Tibial nerve (tissue), 4 donors: ENCODE results near the gene PPM1H. TPM values are rescaled to one million over a fixed set of nuclear protein-coding genes. Genes with fewer than 3 reads are reported as not detected.

Source experiments
- DNase-seq, 2 donors: peaks; one replicate each; pipeline ENCODE4 v3.0.0-alpha.2; 2019; ENCODE audit warnings: low spot score in 2 of 2
- H3K27ac ChIP-seq, 4 donors: fragments of 200-600 bp; sonication (generic) in 3 of 4; one replicate each; pipeline ENCODE4 v1.5.1; 2017 to 2019; ENCODE audit warnings: mild to moderate bottlenecking in 1 of 4
- H3K27me3 ChIP-seq, 2 donors: fragments of 200-600 bp; sonication (generic) in 1 of 2; one replicate each; pipeline versions ENCODE4 v1.5.1 to v1.6.0; 2017 to 2019
- H3K36me3 ChIP-seq, 3 donors: fragments of 200-600 bp; sonication (generic); one replicate each; pipeline ENCODE4 v1.5.1; 2018 to 2019
- H3K4me1 ChIP-seq, 4 donors: fragments of 200-600 bp; sonication (generic) in 3 of 4; one replicate each; pipeline ENCODE4 v1.5.1; 2017 to 2019
- H3K4me3 ChIP-seq, 4 donors: fragments of 200-600 bp; sonication (generic) in 3 of 4; one replicate each; pipeline ENCODE4 v1.5.1; 2017 to 2019; ENCODE audit warnings: mild to moderate bottlenecking in 1 of 4, moderate library complexity in 1 of 4
- H3K9me3 ChIP-seq, 4 donors: fragments of 200-600 bp; sonication (generic) in 3 of 4; one replicate each; pipeline ENCODE4 v1.5.1; 2017 to 2019
- EP300 ChIP-seq, 2 donors: sonication (generic); formaldehyde crosslinking; IDR thresholded peaks; one replicate each; pipeline ENCODE4 v1.6.1; 2017; ENCODE audit warnings: antibody characterized with exemption in 2 of 2, mild to moderate bottlenecking in 1 of 2
- POLR2A ChIP-seq, 2 donors: fragments of 450-650 bp; IDR thresholded peaks; one replicate each; pipeline ENCODE4 v1.6.1; 2017; ENCODE audit warnings: antibody characterized with exemption in 2 of 2, mild to moderate bottlenecking in 2 of 2, moderate library complexity in 2 of 2
- whole genome bisulfite sequencing, 2 donors: methylation state at CpG; one replicate each; pipeline ENCODE4 v1.1.5; 2018; 5-methylcytosine and 5-hydroxymethylcytosine counted together
- total RNA-seq, 4 donors: library from RNA; depleted of rRNA; stranded (reverse); fragments of >200 nt; gene quantifications; one replicate each; pipeline ENCODE4 v1.1.0, GENCODE V29; 2016
- TF ChIP-seq, protein P1 (sequence below), 5 experiments: fragments of 200-600 bp in 3 of 5; fragments of 450-650 bp in 2 of 5; sonication (generic) in 3 of 5; IDR thresholded peaks; one replicate each; pipeline ENCODE4 v1.5.1; 2016 to 2019; ENCODE audit warnings: antibody characterized with exemption in 5 of 5, mild to moderate bottlenecking in 3 of 5, moderate library complexity in 2 of 5

PPM1H gene
- total RNA-seq, 4 donors from 2014 or later = 0.78 to 2.6 (median 1.3) TPM

DNA sequence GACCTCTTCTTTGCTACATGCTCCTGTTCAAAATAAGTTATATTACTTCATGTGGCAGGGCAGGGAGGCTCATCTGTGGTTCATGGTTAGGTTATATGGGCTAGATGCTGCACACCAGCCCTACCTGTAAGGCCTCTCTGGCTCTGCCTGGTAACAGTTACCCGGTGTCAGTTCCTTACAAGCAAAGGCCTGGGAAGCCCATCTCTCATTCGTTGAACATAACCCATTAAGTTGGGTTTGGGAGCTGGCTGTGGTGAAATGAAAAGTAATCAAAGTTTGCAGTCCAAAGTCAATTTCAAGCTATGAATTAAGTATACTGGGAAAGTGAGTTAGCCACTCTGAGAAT lies 183.2 kb downstream of the PPM1H start:
- H3K9me3 ChIP-seq = no peaks in the 10 kb centered on the region
- WGBS, 2 donors = 84 to 92% methylated on average over 2 of the region's 2 CpGs

DNA sequence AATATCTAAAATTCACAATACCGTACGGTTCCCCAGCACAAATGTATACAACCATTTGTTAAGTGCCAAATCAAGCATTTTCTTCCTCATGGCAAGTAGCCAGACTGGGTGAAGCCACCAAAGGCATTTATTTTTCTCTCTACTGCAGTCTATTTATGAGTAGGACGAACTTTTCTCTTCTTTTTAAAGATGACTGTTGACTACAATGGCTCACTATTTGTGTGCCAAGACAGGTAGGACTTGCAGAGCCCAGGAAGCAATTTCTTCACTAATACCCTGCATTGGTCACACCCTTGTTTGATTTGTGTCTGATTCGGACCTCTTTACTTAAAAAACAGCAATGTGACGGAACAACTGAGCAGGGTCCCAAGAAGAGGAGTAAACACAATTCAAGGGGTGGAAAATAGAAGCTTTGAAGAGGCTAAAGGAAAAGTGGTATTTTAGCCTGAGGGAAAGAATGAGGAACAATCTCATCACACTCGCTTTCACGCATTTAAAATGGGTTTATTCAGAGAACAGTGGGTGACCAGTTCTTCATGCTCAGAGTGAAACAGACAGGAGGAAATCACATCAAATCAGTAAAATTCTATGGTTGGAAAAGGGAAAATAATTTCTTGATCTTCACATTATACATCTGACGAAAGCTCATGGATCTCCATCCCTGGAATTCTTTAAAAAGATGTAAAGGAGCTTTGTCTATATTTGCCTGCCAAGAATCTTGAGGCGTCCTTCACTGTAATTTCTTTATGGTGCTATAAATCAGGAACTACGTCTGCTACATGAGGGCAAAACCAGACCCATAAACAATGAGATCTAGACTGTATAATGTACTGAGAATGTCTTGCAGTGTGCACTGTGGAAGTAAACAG lies 183.8 kb downstream of the PPM1H start:
- 69 to 70% methylated on average over 10 of the region's 10 CpGs for WGBS, 2 donors

More for the DNA sequence above, 183.2 kb downstream of the PPM1H start:
- no peak overlapping the region for H3K4me3 ChIP-seq
- no peaks in the 10 kb centered on the region for H3K36me3 ChIP-seq
- no peaks in the 10 kb centered on the region for H3K27me3 ChIP-seq
- no peak for DNase-seq
- no peak overlapping the region for H3K27ac ChIP-seq
- no peaks in the 10 kb centered on the region for H3K4me1 ChIP-seq
- TF ChIP-seq POLR2A (IDR thresholded peaks at IDR 0.05) = no peak
- TF ChIP-seq, protein P1, sequence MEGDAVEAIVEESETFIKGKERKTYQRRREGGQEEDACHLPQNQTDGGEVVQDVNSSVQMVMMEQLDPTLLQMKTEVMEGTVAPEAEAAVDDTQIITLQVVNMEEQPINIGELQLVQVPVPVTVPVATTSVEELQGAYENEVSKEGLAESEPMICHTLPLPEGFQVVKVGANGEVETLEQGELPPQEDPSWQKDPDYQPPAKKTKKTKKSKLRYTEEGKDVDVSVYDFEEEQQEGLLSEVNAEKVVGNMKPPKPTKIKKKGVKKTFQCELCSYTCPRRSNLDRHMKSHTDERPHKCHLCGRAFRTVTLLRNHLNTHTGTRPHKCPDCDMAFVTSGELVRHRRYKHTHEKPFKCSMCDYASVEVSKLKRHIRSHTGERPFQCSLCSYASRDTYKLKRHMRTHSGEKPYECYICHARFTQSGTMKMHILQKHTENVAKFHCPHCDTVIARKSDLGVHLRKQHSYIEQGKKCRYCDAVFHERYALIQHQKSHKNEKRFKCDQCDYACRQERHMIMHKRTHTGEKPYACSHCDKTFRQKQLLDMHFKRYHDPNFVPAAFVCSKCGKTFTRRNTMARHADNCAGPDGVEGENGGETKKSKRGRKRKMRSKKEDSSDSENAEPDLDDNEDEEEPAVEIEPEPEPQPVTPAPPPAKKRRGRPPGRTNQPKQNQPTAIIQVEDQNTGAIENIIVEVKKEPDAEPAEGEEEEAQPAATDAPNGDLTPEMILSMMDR (IDR thresholded peaks at IDR 0.05) = no peak
- TF ChIP-seq EP300 (IDR thresholded peaks at IDR 0.05) = no peak

DNA sequence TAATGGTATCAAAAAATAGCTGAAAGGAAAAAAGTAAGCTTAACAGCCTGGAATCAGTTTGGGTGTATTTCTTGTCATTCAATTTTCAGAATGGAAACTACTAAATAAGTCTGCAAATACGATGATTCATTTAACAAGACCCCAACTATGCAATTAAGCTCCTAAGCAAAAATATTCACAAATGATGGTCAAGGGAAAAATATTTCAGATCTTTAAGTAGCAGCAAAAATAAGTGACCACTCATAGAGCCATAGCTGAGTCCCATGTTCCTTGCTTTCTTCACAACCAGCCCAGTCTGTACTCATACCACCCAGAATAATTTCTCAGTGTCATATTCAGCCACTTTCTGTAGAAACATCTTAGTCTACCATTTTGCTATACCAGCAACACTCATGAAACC lies 185.4 kb downstream of the PPM1H start:
- Histone ChIP-seq H3K36me3 (no peaks in the 10 kb centered on the region), H3K9me3 (no peaks in the 10 kb centered on the region), H3K4me1 (no peaks in the 10 kb centered on the region), H3K27me3 (no peaks in the 10 kb centered on the region), H3K27ac (no peak overlapping the region), H3K4me3 (no peak overlapping the region)
- WGBS, 2 donors = 73 to 82% methylated on average over 1 of the region's 1 CpG
- DNase-seq = no peak
- no peak for TF ChIP-seq EP300 (IDR thresholded peaks at IDR 0.05)
- TF ChIP-seq POLR2A (IDR thresholded peaks at IDR 0.05) = no peak
- TF ChIP-seq, protein P1 (IDR thresholded peaks at IDR 0.05) = no peak

More for the DNA sequence above, 183.8 kb downstream of the PPM1H start:
- Histone ChIP-seq H3K27me3 (no peaks in the 10 kb centered on the region), H3K4me3 (no peak overlapping the region), H3K36me3 (no peaks in the 10 kb centered on the region), H3K27ac (no peak overlapping the region), H3K9me3 (no peaks in the 10 kb centered on the region), H3K4me1 (no peaks in the 10 kb centered on the region)
- DNase-seq = no peak
- TF ChIP-seq POLR2A (IDR thresholded peaks at IDR 0.05) (no peak), EP300 (IDR thresholded peaks at IDR 0.05) (no peak)
- TF ChIP-seq, protein P1 (IDR thresholded peaks at IDR 0.05) = no peak

DNA sequence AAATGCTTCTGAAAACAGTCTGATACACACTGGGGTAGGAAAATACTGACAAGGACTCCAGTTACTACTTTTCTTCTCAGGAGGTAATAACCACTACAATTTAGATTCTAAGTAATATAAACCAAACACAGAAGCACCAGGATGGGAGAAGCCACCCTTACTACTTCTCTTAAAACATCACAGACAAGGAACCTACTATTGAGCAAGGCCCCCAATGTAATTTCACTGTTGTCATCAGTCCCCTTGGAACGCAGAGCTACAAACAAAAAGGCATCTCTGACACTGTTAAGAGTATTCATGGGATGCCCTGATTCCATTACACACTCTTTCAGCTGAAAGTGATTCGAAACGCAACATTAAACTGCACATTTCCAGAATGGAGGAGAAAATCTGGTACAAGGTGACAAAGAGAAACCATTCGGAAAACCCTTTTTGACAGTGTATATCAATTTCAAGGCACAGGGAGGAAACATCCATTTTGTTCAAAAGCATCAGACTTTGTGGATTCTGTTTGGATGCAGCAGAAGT lies 185.9 kb downstream of the PPM1H start:
- Histone ChIP-seq H3K27me3 (no peaks in the 10 kb centered on the region), H3K36me3 (no peaks in the 10 kb centered on the region), H3K27ac (no peak overlapping the region), H3K4me3 (no peak overlapping the region), H3K9me3 (no peaks in the 10 kb centered on the region), H3K4me1 (no peaks in the 10 kb centered on the region)
- TF ChIP-seq EP300 (IDR thresholded peaks at IDR 0.05) (no peak), POLR2A (IDR thresholded peaks at IDR 0.05) (no peak)
- TF ChIP-seq, protein P1 (IDR thresholded peaks at IDR 0.05) = no peak
- DNase-seq = no peak
- 79 to 90% methylated on average over 4 of the region's 4 CpGs for WGBS, 2 donors

DNA sequence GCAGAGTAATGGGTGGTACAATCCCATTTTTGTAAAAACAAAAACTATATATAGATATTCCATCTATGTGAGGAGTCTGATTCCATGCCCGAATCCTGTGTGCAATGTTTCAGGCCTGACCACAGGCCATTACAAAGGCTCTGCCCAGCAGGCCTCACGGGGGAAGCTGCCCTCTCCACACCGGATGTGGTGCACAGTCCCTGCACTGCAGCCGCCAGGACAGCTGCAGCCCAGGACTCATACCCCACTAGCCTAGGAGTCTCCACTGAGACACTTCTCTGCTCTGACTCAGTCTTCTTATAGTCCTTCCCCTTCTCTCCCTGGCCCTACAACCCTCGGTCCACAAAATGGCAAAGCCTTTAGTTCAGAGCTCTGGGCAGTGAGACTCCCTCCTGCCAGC lies 190.4 kb downstream of the PPM1H start:
- TF ChIP-seq EP300 (IDR thresholded peaks at IDR 0.05) (no peak), POLR2A (IDR thresholded peaks at IDR 0.05) (no peak)
- TF ChIP-seq, protein P1 (IDR thresholded peaks at IDR 0.05) = no peak
- WGBS, 2 donors = 78 to 89% methylated on average over 5 of the region's 5 CpGs
- no peak overlapping the region for H3K27ac ChIP-seq
- no peaks in the 10 kb centered on the region for H3K9me3 ChIP-seq
- no peaks in the 10 kb centered on the region for H3K36me3 ChIP-seq
- peaks cover 0 to 5% (median 0%) of the 10 kb centered on the region in 4 donors for H3K4me1 ChIP-seq
- H3K27me3 ChIP-seq = no peaks in the 10 kb centered on the region
- DNase-seq = no peak
- H3K4me3 ChIP-seq = no peak overlapping the region
